NCI-H128 (cell line): ENCODE measurements around the gene MFSD2A.
"Not testable (repeated sequence)": the region's sequence is repeated elsewhere in the genome, so short reads cannot be mapped to it uniquely, and the experiment has no call there.

Experiments
- DNase-seq: peaks from one replicate; lab custom pipeline; 2025; ENCODE audit not compliant: unreplicated experiment; lab: John Stamatoyannopoulos, UW

The MFSD2A gene

DNA sequence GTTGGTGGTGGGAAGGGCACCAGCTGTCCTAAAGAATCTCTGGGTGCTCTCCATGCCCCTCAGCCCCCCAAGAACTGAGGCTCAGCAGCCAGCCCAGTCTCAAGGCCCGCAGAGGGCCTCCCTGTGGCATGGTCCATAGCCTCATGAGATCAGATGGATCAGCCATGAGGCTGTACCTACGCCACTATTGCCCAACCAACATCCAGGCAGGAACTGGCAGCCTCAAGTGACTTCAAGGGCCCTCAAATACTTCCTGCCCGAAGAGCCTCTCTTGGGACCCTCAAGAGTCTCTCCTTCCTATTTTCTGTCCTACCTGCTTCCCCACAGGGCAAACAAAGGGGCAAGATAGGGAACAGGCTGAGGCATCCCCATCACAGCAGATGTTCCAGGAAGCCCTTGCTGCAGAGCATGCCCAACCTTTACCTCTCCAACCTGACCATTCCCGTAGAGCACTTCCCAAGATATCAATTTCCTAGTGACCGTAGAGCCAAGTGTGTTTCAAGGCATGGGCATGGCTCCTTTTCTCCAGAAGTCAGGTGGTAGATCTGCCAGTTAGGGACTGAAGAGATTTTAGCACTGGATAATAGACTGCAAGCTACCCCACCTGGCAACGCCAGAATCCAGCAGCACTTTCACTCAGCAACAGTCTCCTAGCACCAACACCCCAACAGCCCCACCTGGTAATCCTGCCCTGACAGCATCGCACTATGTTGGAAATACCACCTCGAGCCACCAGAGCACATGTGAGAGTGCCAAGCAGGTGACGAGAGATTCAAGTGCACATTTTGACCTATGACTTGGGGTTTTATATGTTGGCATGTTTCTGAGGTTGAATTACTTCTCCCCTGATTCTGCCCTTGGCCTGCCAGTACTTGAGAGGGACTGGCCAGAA, 13.7 kb upstream of the MFSD2A start:
- DNase-seq: no peak

DNA sequence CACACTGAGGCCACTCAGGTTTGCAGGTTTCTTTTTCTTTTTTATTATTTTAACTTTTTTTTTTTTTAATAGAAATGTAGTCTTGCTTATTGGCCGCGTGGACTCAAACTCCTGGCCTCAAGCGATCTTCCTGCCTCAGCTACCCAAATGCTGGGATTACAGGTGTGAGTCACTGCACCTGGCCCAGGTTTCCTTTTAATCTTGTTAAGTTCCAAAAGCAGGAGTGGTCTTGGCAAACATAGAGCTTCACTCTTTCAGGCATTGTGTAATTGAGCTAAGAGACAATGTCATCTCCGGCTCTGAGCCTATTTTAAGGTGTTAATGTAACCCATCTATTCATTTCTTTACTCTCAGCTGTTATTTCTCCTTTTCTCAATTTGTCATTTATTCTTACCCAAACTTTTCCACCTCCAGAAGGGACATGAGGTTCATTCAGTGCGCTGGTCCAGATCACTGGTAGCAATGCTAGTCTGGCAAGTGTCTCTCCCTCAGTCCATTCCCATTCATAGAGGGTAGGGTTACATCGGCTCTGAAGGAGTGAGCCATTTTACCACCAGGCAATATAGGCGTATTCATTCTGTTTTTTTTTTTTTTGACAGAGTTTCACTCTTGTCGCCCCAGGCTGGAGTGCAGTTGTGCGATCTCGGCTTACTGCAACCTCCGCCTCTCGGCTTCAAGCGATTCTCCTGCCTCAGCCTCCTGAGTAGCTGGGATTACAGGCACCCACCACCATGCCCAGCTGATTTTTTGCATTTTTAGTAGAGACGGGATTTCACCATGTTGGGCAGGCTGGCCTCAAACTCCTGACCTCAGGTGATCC, 11.3 kb upstream of the MFSD2A start:
- DNase-seq: no peak

GRCh38 chr1:39944410-39945112, 10.4 kb upstream of the MFSD2A start:
- DNase-seq: no peak

- DNase-seq: no peak
Observed at GRCh38 chr1:39946216-39946615, 8.7 kb upstream of the MFSD2A start.

GRCh38 chr1:39947260-39947659, 7.7 kb upstream of the MFSD2A start:
- DNase-seq: no peak

DNA sequence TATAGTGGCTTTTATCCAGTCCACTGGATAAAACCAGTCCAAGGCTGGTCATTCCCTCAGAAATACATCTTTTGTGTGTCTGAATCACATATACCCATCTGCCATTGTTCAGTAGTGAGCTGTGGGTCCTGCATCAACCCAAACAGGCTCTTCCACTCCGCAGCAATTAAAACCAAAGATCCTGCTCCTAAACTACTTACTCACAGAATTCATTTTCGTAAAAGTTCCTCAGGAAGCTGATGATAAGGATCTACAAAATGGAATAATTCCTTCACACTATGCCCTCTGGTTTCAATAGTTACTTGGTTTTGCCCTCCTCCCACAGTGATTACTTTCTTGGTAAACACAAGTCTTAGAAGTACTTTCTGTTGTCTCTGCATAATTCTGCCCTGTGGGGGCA, 5.1 kb upstream of the MFSD2A start:
- no peak for DNase-seq

- no peak for DNase-seq
Observed at GRCh38 chr1:39951926-39952325, 3.0 kb upstream of the MFSD2A start.

GRCh38 chr1:39952359-39953110, 2.4 kb upstream of the MFSD2A start:
- no peak for DNase-seq

GRCh38 chr1:39954324-39954869, 548 bp upstream of the MFSD2A start:
- no peak for DNase-seq

GRCh38 chr1:39955547-39956539, 898 bp downstream of the MFSD2A start:
- peak; percentile 69 for DNase-seq

GRCh38 chr1:39957299-39958015, 2.5 kb downstream of the MFSD2A start:
- no peak for DNase-seq

DNA sequence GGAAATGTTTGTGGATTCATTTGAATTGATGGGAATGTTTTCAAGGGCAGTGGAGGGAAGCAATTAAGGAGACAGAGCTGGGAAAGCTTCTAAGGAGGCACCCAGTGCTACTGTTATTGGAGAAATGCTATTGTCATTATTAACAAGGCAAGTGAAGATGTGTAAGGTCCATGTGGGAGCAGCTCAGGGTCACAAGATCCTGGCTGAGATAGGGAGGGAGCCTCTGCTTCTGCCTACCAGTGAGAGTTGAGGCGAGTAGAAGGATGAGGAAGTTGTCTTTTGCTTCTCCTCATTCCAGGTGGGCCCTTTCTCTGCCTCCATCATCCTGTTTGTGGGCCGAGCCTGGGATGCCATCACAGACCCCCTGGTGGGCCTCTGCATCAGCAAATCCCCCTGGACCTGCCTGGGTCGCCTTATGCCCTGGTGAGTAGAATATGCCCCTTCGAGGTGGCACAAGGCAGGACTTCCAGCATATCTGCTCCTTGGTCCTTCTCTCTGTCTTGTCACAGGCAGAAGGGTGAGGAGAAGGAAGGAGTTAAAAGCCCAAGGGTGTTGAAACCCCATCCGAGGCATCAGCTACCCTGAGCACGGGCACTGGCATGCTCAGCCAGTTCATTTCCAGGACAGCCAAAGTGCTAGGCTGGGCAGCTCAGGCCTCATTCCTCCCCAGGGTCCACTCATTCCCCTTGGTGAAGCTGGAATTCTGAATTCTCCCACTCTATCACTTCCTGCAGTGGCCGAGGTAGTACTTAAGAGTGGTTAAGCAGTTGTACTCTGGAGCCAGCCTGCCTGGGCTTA, 3.7 kb downstream of the MFSD2A start:
- DNase-seq: no peak

DNA sequence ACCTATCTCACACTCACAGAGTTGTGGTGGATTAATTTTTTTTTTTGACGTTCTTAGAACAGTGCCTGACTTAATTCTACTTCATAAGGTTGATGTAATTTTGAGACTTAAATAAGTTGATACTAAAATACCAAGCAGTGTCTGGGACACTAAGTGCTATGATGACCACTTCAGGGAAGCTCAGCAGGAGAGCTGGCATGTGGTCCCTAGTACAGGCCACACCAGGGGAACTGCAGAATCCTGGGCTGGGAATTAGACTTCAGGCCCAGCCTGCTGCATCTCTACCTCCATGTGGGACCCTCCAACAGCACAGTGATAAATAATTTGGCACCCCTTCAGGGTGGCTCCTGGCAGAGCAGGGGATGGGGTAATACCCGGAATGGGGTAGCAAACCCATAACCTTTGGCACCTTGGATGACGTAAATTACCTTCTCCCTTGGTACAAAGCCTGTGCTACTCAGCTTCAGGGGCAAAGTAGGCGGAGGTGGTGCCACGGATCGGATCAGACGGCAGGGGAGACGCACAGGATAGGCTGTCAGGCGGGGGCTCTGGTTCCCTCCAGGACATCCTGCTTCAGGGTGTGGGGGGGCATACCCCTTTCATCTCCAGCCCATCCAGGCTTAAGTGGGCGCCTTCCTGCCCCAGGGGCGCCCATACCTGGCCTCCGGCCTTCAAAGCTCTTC, 4.8 kb downstream of the MFSD2A start:
- no peak for DNase-seq

GRCh38 chr1:39960431-39960958, 5.5 kb downstream of the MFSD2A start:
- DNase-seq: peak; percentile 93

DNA sequence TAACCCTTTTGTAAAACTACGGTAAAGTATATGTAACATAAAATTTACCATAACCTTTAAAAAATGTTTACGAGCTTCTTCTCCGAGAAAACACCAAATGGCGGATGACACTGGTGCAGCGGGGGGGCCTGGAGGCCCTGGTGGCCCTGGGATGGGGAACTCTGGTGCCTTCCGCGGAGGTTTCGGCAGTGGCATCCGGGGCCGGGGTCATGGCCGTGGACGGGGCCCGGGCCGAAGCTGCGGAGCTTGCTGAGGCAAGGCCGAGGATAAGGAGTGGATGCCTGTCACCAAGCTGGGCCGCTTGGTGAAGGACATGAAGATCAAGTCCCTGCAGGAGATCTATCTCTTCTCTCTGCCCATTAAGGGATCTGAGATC, 7.5 kb downstream of the MFSD2A start:
- no peak for DNase-seq

GRCh38 chr1:39962964-39963363, 8.0 kb downstream of the MFSD2A start:
- DNase-seq: not testable (repeated sequence)

DNA sequence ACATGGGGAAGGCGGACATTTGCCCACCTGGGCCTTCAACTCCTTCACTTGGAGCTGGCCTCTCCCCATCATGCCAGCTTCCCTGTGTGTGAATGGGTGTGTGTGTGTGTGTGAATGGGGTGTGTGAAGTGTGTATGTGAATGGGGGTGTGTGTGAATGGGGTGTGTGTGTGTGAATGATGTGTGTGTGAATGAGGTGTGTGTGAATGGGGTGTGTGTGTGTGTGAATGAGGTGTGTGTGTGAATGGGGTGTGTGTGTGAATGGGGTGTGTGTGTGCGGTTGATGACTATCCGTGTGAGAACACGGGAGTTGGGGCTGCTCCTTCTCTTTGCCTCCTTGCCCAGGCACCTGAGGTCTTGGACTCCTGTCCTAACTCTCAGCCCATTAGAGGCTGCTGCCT, 9.6 kb downstream of the MFSD2A start:
- no peak for DNase-seq
